Liver (tissue), 9 donors: Measurements from ENCODE around the gene TEK. TPM values are rescaled to one million over a fixed set of nuclear protein-coding genes. Genes with fewer than 3 reads are reported as not detected.

Experiments used
- DNase-seq: peaks from one replicate; pipeline ENCODE4 v3.0.0-alpha.2; 2017; ENCODE audit warnings: low spot score
- H3K27ac ChIP-seq, 2 donors: one replicate each; pipeline ENCODE4 v1.7.0; 2013; ENCODE audit warnings: inconsistent platforms in 2 of 2, low read length in 2 of 2, control low read depth in 1 of 2, low read depth in 1 of 2, mild to moderate bottlenecking in 1 of 2
- H3K27me3 ChIP-seq, 4 donors: one replicate each; pipeline versions ENCODE4 v1.6.1 to v1.7.0; 2013; ENCODE audit warnings: low read length in 3 of 4, inconsistent platforms in 1 of 4, mild to moderate bottlenecking in 1 of 4, moderate library complexity in 1 of 4; ENCODE audit not compliant: control insufficient read depth in 4 of 4, insufficient read depth in 4 of 4
- H3K36me3 ChIP-seq, 4 donors: one replicate each; pipeline versions ENCODE4 v1.6.1 to v1.7.0; 2013; ENCODE audit warnings: low read length in 3 of 4, mild to moderate bottlenecking in 3 of 4, low read depth in 1 of 4, moderate library complexity in 1 of 4; ENCODE audit not compliant: control insufficient read depth in 4 of 4, insufficient read depth in 3 of 4
- H3K4me1 ChIP-seq, 4 donors: one replicate each; pipeline versions ENCODE4 v1.6.1 to v1.7.0; 2013; ENCODE audit warnings: low read length in 3 of 4, mild to moderate bottlenecking in 3 of 4, moderate library complexity in 1 of 4; ENCODE audit not compliant: control insufficient read depth in 4 of 4, insufficient read depth in 4 of 4
- H3K4me3 ChIP-seq, 3 donors: one replicate each; pipeline versions ENCODE4 v1.6.1 to v1.7.0; 2013; ENCODE audit warnings: low read length in 3 of 3, control low read depth in 1 of 3, low read depth in 1 of 3, mild to moderate bottlenecking in 1 of 3
- H3K9ac ChIP-seq, 2 donors: one replicate each; pipeline ENCODE4 v1.7.0; 2013; ENCODE audit warnings: low read length in 2 of 2, mild to moderate bottlenecking in 2 of 2, moderate library complexity in 2 of 2, control low read depth in 1 of 2, low read depth in 1 of 2
- H3K9me3 ChIP-seq, 4 donors: one replicate each; pipeline versions ENCODE4 v1.6.1 to v1.7.0; 2013; ENCODE audit warnings: low read length in 3 of 4; ENCODE audit not compliant: control insufficient read depth in 4 of 4
- ATF3 ChIP-seq: IDR thresholded peaks from 2 replicates; pipeline ENCODE4 v1.6.1; 2016; ENCODE audit warnings: antibody characterized with exemption
- EGR1 ChIP-seq, 2 donors: IDR thresholded peaks; 2 replicates each; pipeline ENCODE4 v1.6.1; 2016 to 2018; ENCODE audit warnings: antibody characterized with exemption in 2 of 2, low read depth in 2 of 2
- FOXA1 ChIP-seq: IDR thresholded peaks from 2 replicates; pipeline ENCODE4 v1.6.1; 2016; ENCODE audit warnings: antibody characterized with exemption
- FOXA2 ChIP-seq: IDR thresholded peaks from 2 replicates; pipeline ENCODE4 v1.6.1; 2016; ENCODE audit warnings: antibody characterized with exemption
- GABPA ChIP-seq, 2 donors: IDR thresholded peaks in 1 of 2; conservative IDR thresholded peaks in 1 of 2; 2 replicates each; pipeline ENCODE4 v1.6.1; 2016; ENCODE audit warnings: antibody characterized with exemption in 2 of 2, mild to moderate bottlenecking in 1 of 2, moderate library complexity in 1 of 2
- HNF4G ChIP-seq: IDR thresholded peaks from 2 replicates; pipeline ENCODE4 v1.6.1; 2016; ENCODE audit warnings: antibody characterized with exemption
- JUND ChIP-seq, 2 donors: IDR thresholded peaks; 2 replicates each; pipeline ENCODE4 v1.6.1; 2016; ENCODE audit warnings: antibody characterized with exemption in 2 of 2
- NR2F2 ChIP-seq: IDR thresholded peaks from 2 replicates; pipeline ENCODE4 v1.6.1; 2016; ENCODE audit warnings: antibody characterized with exemption
- RAD21 ChIP-seq, 2 donors: IDR thresholded peaks; 2 replicates each; pipeline ENCODE4 v1.6.1; 2016; ENCODE audit warnings: antibody characterized with exemption in 2 of 2, mild to moderate bottlenecking in 2 of 2
- REST ChIP-seq: IDR thresholded peaks from 2 replicates; pipeline ENCODE4 v1.6.1; 2016; ENCODE audit warnings: antibody characterized with exemption, mild to moderate bottlenecking
- RXRA ChIP-seq, 2 donors: IDR thresholded peaks; 2 replicates each; pipeline ENCODE4 v1.6.1; 2017 to 2018; ENCODE audit warnings: antibody characterized with exemption in 2 of 2, mild to moderate bottlenecking in 1 of 2
- SP1 ChIP-seq: IDR thresholded peaks from 2 replicates; pipeline ENCODE4 v1.6.1; 2018; ENCODE audit warnings: antibody characterized with exemption, mild to moderate bottlenecking
- TAF1 ChIP-seq: conservative IDR thresholded peaks from 2 replicates; pipeline ENCODE4 v1.6.1; 2016; ENCODE audit warnings: antibody characterized with exemption, mild to moderate bottlenecking
- YY1 ChIP-seq: IDR thresholded peaks from 2 replicates; pipeline ENCODE4 v1.6.1; 2016; ENCODE audit warnings: antibody characterized with exemption, mild to moderate bottlenecking
- ZBTB33 ChIP-seq: IDR thresholded peaks from 2 replicates; pipeline ENCODE4 v1.6.1; 2016; ENCODE audit warnings: antibody characterized with exemption
- WGBS: extraction: QIAGEN DNeasy Blood & Tissue Kit; methylation state at CpG from one replicate; pipeline ENCODE4 v1.1.7; 2013; 5-methylcytosine and 5-hydroxymethylcytosine counted together
- polyA plus RNA-seq, 2 donors: library from polyadenylated mRNA; stranded (reverse) in 1 of 2; unstranded in 1 of 2; fragments of 200-250 nt in 1 of 2; fragments of >200 nt in 1 of 2; fragmentation: Nextera tagmentation in 1 of 2; extraction: Ambion mirVana in 1 of 2; gene quantifications; one replicate each; pipeline versions ENCODE4 v1.2.1 to v1.2.3, GENCODE V29; 2013 to 2015
- total RNA-seq, 2 donors: library from RNA; depleted of rRNA; stranded (reverse); fragments of >200 nt; gene quantifications; one replicate each; pipeline ENCODE4 v1.2.3, GENCODE V29; 2014
- TF ChIP-seq, protein P1 (sequence below): fragments of 150-350 bp; IDR thresholded peaks from 2 replicates; pipeline ENCODE4 v1.5.1; 2017; ENCODE audit warnings: improper control_type of control experiment, low read depth, low read length; ENCODE audit not compliant: missing input control
- donor health status: healthy.
- donor health status: healthy.
- donor health status: healthy.
- donor health status: healthy.
- donor health status: healthy.

Gene TEK
- total and polyA plus RNA-seq, 4 donors, result 2.9 to 13.8 (median 8.4) TPM

- H3K9me3 ChIP-seq, result no peaks in the 10 kb centered on the region
- no peak overlapping the region for H3K4me3 ChIP-seq
- no peak overlapping the region for H3K9ac ChIP-seq
- no peak for DNase-seq
- no peaks in the 10 kb centered on the region for H3K27me3 ChIP-seq
- no peak for TF ChIP-seq FOXA2
- no peak for TF ChIP-seq NR2F2
- no peak for TF ChIP-seq TAF1
- TF ChIP-seq RAD21 (IDR thresholded peaks at IDR 0.05), result no peak
- no peak overlapping the region for H3K27ac ChIP-seq
- no peaks in the 10 kb centered on the region for H3K4me1 ChIP-seq
- H3K36me3 ChIP-seq, result no peaks in the 10 kb centered on the region
- WGBS, result 92% methylated on average over 2 of the region's 2 CpGs
These were observed 74.1 kb downstream of the TEK start for GRCh38 chr9:27183131-27183530.

GRCh38 chr9:27183701-27184100, 74.7 kb downstream of the TEK start:
- 67% methylated on average over 5 of the region's 5 CpGs for WGBS
- Histone ChIP-seq H3K4me3 (no peak overlapping the region), H3K9me3 (no peaks in the 10 kb centered on the region), H3K27me3 (no peaks in the 10 kb centered on the region), H3K9ac (no peak overlapping the region), H3K4me1 (no peaks in the 10 kb centered on the region), H3K36me3 (no peaks in the 10 kb centered on the region), H3K27ac (no peak overlapping the region)
- TF ChIP-seq SP1 (no peak), YY1 (no peak), JUND (IDR thresholded peaks at IDR 0.05) (no peak), GABPA (IDR thresholded peaks at IDR 0.05 in 1 of 2, conservative IDR thresholded peaks at IDR 0.05 in 1 of 2) (no peak), RXRA (IDR thresholded peaks at IDR 0.05) (no peak), ZBTB33 (no peak), TAF1 (no peak), EGR1 (IDR thresholded peaks at IDR 0.05; ENCODE audit: low read depth in 2 of 2) (no peak), FOXA2 (no peak), FOXA1 (no peak), REST (no peak), HNF4G (no peak), RAD21 (IDR thresholded peaks at IDR 0.05) (no peak), ATF3 (no peak), NR2F2 (no peak)
- TF ChIP-seq, protein P1, sequence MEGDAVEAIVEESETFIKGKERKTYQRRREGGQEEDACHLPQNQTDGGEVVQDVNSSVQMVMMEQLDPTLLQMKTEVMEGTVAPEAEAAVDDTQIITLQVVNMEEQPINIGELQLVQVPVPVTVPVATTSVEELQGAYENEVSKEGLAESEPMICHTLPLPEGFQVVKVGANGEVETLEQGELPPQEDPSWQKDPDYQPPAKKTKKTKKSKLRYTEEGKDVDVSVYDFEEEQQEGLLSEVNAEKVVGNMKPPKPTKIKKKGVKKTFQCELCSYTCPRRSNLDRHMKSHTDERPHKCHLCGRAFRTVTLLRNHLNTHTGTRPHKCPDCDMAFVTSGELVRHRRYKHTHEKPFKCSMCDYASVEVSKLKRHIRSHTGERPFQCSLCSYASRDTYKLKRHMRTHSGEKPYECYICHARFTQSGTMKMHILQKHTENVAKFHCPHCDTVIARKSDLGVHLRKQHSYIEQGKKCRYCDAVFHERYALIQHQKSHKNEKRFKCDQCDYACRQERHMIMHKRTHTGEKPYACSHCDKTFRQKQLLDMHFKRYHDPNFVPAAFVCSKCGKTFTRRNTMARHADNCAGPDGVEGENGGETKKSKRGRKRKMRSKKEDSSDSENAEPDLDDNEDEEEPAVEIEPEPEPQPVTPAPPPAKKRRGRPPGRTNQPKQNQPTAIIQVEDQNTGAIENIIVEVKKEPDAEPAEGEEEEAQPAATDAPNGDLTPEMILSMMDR, result no peak
- no peak for DNase-seq
